K562 (cell line): ENCODE measurements around the gene PADI4. TPM values are rescaled to one million over a fixed set of nuclear protein-coding genes. Genes with fewer than 3 reads are reported as not detected.

ENCODE experiments used
- ARHGAP35 ChIP-seq: fragments of 450-650 bp; IDR thresholded peaks from 2 replicates; pipeline ENCODE4 v1.6.1; 2018; ENCODE audit not compliant: partially characterized antibody
- BRF1 ChIP-seq: IDR thresholded peaks from 3 replicates; pipeline ENCODE4 v1.6.1; 2011; ENCODE audit warnings: borderline replicate concordance, mild to moderate bottlenecking; ENCODE audit not compliant: insufficient read length; ENCODE audit errors: extremely low read depth
- CHD1 ChIP-seq: fragments of 200-600 bp; sonication (generic); IDR thresholded peaks from one replicate; pipeline ENCODE4 v1.6.1; 2012; ENCODE audit warnings: mild to moderate bottlenecking, moderate library complexity, low read length, inconsistent platforms
- CHD2 ChIP-seq: IDR thresholded peaks from 2 replicates; pipeline ENCODE4 v1.6.1; 2011; ENCODE audit warnings: low read depth, low read length
- DACH1 ChIP-seq: fragments of 450-650 bp; IDR thresholded peaks from 2 replicates; pipeline ENCODE4 v1.6.1; 2018; ENCODE audit not compliant: partially characterized antibody
- ETS1 ChIP-seq: conservative IDR thresholded peaks from 2 replicates; pipeline ENCODE4 v1.6.1; 2011; ENCODE audit warnings: low read depth, mild to moderate bottlenecking, low read length; ENCODE audit not compliant: control insufficient read depth
- EWSR1 ChIP-seq: fragments of 450-650 bp; IDR thresholded peaks from 2 replicates; pipeline ENCODE4 v1.6.1; 2018; ENCODE audit warnings: borderline replicate concordance, mild to moderate bottlenecking, low read depth, moderate library complexity; ENCODE audit not compliant: partially characterized antibody
- FOXK2 ChIP-seq, 2 experiments: fragments of 450-650 bp; IDR thresholded peaks in 1 of 2; conservative IDR thresholded peaks in 1 of 2; 2 replicates each; pipeline ENCODE4 v1.6.1; 2016; ENCODE audit warnings: low read depth in 2 of 2, mild to moderate bottlenecking in 1 of 2
- GTF2A2 ChIP-seq: IDR thresholded peaks from 2 replicates; pipeline ENCODE4 v1.6.1; 2016; ENCODE audit warnings: mild to moderate bottlenecking, missing genetic modification characterization, missing compliant biosample characterization
- HDAC1 ChIP-seq, 2 experiments: fragments of 450-650 bp; IDR thresholded peaks; 2 replicates each; pipeline ENCODE4 v1.6.1; 2016 to 2017; ENCODE audit warnings: inconsistent platforms in 1 of 2, mild to moderate bottlenecking in 1 of 2, moderate library complexity in 1 of 2
- HNRNPLL ChIP-seq: fragments of 200-400 bp; formaldehyde crosslinking; IDR thresholded peaks from 2 replicates; pipeline ENCODE4 v1.6.1; 2017; ENCODE audit warnings: low read length, low read depth, mild to moderate bottlenecking; ENCODE audit not compliant: poor library complexity, severe bottlenecking
- MIER1 ChIP-seq: fragments of 450-650 bp; IDR thresholded peaks from 2 replicates; pipeline ENCODE4 v1.6.1; 2016; ENCODE audit warnings: antibody characterized with exemption, mild to moderate bottlenecking, low read depth
- MNT ChIP-seq, 2 experiments: fragments of 450-650 bp; conservative IDR thresholded peaks; 2 replicates each; pipeline ENCODE4 v1.6.1; 2017; ENCODE audit warnings: mild to moderate bottlenecking in 2 of 2, moderate library complexity in 2 of 2
- MYNN ChIP-seq, 2 experiments: sonication (generic); formaldehyde crosslinking in 1 of 2; IDR thresholded peaks; 2 replicates each; pipeline versions ENCODE4 v1.5.0 to v1.6.1; 2016 to 2020; ENCODE audit warnings: antibody characterized with exemption in 1 of 2, missing genetic modification reagents in 1 of 2
- NUFIP1 ChIP-seq: fragments of 450-650 bp; IDR thresholded peaks from 2 replicates; pipeline ENCODE4 v1.6.1; 2018; ENCODE audit not compliant: partially characterized antibody
- OTX1 ChIP-seq: fragments of 450-650 bp; formaldehyde crosslinking; IDR thresholded peaks from 2 replicates; pipeline ENCODE4 v1.4.0; 2022; ENCODE audit warnings: mild to moderate bottlenecking
- SIX5 ChIP-seq, 2 experiments: IDR thresholded peaks; 2 replicates each; pipeline ENCODE4 v1.6.1; 2011; ENCODE audit warnings: low read length in 2 of 2, borderline replicate concordance in 1 of 2, low read depth in 1 of 2, mild to moderate bottlenecking in 1 of 2, moderate library complexity in 1 of 2; ENCODE audit not compliant: insufficient read depth in 1 of 2
- SMARCA4 ChIP-seq: fragments of 450-650 bp; IDR thresholded peaks from 2 replicates; pipeline ENCODE4 v1.6.1; 2016
- TEAD4 ChIP-seq, 2 experiments: sonication (generic) in 1 of 2; formaldehyde crosslinking in 1 of 2; IDR thresholded peaks; 2 replicates each; pipeline versions ENCODE4 v1.6.1 to v1.8.0; 2012 to 2022; ENCODE audit warnings: borderline replicate concordance in 1 of 2, inconsistent platforms in 1 of 2, low read length in 1 of 2, mild to moderate bottlenecking in 1 of 2, missing genetic modification reagents in 1 of 2
- TFE3 ChIP-seq: fragments of 450-650 bp; formaldehyde crosslinking; IDR thresholded peaks from 2 replicates; pipeline ENCODE4 v1.4.0; 2020; ENCODE audit warnings: mild to moderate bottlenecking, mixed read lengths
- TGIF2 ChIP-seq: sonication (generic); formaldehyde crosslinking; IDR thresholded peaks from 2 replicates; pipeline ENCODE4 v1.8.1; 2022; ENCODE audit warnings: mild to moderate bottlenecking, missing genetic modification reagents, moderate library complexity
- ZBED1 ChIP-seq: IDR thresholded peaks from 2 replicates; pipeline ENCODE4 v1.6.1; 2014
- ZBTB17 ChIP-seq: fragments of 450-650 bp; formaldehyde crosslinking; IDR thresholded peaks from 2 replicates; pipeline ENCODE4 v1.4.0; 2020; ENCODE audit warnings: mild to moderate bottlenecking
- ZNF507 ChIP-seq: conservative IDR thresholded peaks from 2 replicates; pipeline ENCODE4 v1.6.1; 2017; ENCODE audit warnings: missing genetic modification characterization, missing compliant biosample characterization
- ZNF766 ChIP-seq: fragments of 200-800 bp; sonication (Bioruptor generic); conservative IDR thresholded peaks from 2 replicates; pipeline ENCODE4 v1.6.1; 2016; ENCODE audit warnings: missing genetic modification characterization, missing compliant biosample characterization
- polyA plus RNA-seq, 8 experiments: library from polyadenylated mRNA; depleted of rRNA in 4 of 8; stranded (reverse) in 5 of 8; unstranded in 3 of 8; fragments of >200 nt; fragmentation: Nextera tagmentation in 2 of 8; fragmentation: Illumina TruSeq in 1 of 8; extraction: Ambion mirVana in 2 of 8; extraction: Trizol in 1 of 8; gene quantifications; 2 replicates each; pipeline versions ENCODE4 v1.2.1 to v1.2.3, GENCODE V29; 2011 to 2014; ENCODE audit warnings: inconsistent platforms in 1 of 8, missing spikeins in 1 of 8
- total RNA-seq, 7 experiments: library from RNA; depleted of rRNA in 6 of 7; stranded (reverse); fragments of >200 nt in 6 of 7; fragmentation: Illumina TruSeq in 2 of 7; extraction: Trizol in 2 of 7; gene quantifications; 2 replicates each; pipeline versions ENCODE4 v1.2.1 to v1.2.3, GENCODE V29; 2011 to 2021; ENCODE audit warnings: low replicate concordance in 1 of 7

PADI4 gene
- total and polyA plus RNA-seq, 9 of the 15 experiments (the other 6 are each of a cell fraction or from before 2014, with no cell fraction given), result 0.22 to 0.33 TPM; not detected in 7

- TF ChIP-seq MNT (conservative IDR thresholded peaks at IDR 0.05) (no peak; a peak in 1 of 4 replicates), ZNF507 (tag) (peak; percentile 90), ARHGAP35 (no peak), SIX5 (IDR thresholded peaks at IDR 0.05; ENCODE audit: borderline replicate concordance in 1 of 2, insufficient read depth in 1 of 2, low read depth in 1 of 2, low read length in 2 of 2) (no peak), EWSR1 (no peak), MYNN (IDR thresholded peaks at IDR 0.05) (no peak), MYNN (CRISPR knock-in tag; IDR thresholded peaks at IDR 0.05) (no peak), SMARCA4 (peak; percentile 92), TEAD4 (IDR thresholded peaks at IDR 0.05; ENCODE audit: low read length) (peak; percentile 95), TEAD4 (CRISPR knock-in tag; IDR thresholded peaks at IDR 0.05; ENCODE audit: borderline replicate concordance) (no peak), BRF1 (no peak), OTX1 (CRISPR knock-in tag) (0 out of 2 replicates have a peak, but pooled peaks have one; percentile 67), ZBTB17 (CRISPR knock-in tag) (peak; percentile 98), HDAC1 (IDR thresholded peaks at IDR 0.05) (peak in 1 of 2 experiments; percentile 46; a peak in 1 of 4 replicates), HNRNPLL (no peak), TGIF2 (CRISPR knock-in tag) (no peak), DACH1 (peak; percentile 14), NUFIP1 (peak; percentile 99), FOXK2 (conservative IDR thresholded peaks at IDR 0.05 in 1 of 2, IDR thresholded peaks at IDR 0.05 in 1 of 2; ENCODE audit: low read depth in 2 of 2) (peak; percentile 28 to 50; a peak in 1 of 4 replicates), MIER1 (no peak), CHD2 (no peak), ETS1 (no peak), CHD1 (no peak), GTF2A2 (tag) (peak; percentile 100), ZNF766 (CRISPR knock-in tag) (peak; percentile 99), TFE3 (CRISPR knock-in tag) (peak; percentile 86), ZBED1 (no peak)
These were observed 52.4 kb downstream of the PADI4 start (continued) for GRCh38 chr1:17360272-17360956.
